ENCODE results near the gene CADM2. TPM values are rescaled to one million over a fixed set of nuclear protein-coding genes. Genes with fewer than 3 reads are reported as not detected.

CADM2 gene
- total RNA-seq, 1 experiment from 2014 or later, result not detected

DNA sequence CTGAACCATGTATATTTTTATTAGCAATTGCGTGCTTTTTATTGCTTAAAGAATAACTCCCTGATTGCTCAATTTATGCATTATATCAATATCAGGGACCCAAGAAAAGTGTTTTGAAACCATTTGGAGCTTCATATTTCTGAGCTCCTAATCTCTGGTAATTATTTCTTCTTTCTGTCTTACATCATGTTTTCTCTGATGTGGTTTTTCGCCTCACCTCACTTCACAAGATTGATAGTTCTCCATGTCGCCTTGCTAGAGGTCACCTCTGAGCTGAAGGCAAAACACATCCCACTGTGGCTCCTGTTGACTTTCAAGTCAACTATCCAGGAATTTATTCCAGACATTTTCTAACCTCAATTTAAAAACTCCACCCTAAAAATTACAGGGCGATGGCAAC, 837.4 kb downstream of the CADM2 start:
- no TSS peak for BruUV-seq (replicated peaks)
- ChIA-PET POLR2A (no interaction called here), CTCF (no interaction called here)
- H3K27me3 Mint-ChIP-seq (ENCODE audit: insufficient read depth, unreplicated experiment), result peaks cover 35% of the 10 kb centered on the region
- no peak overlapping the region for H3K27ac Mint-ChIP-seq (ENCODE audit: low read depth, unreplicated experiment)
- no peaks in the 10 kb centered on the region for H3K9me3 Mint-ChIP-seq (ENCODE audit: unreplicated experiment)
- TF ChIP-seq, protein P1, sequence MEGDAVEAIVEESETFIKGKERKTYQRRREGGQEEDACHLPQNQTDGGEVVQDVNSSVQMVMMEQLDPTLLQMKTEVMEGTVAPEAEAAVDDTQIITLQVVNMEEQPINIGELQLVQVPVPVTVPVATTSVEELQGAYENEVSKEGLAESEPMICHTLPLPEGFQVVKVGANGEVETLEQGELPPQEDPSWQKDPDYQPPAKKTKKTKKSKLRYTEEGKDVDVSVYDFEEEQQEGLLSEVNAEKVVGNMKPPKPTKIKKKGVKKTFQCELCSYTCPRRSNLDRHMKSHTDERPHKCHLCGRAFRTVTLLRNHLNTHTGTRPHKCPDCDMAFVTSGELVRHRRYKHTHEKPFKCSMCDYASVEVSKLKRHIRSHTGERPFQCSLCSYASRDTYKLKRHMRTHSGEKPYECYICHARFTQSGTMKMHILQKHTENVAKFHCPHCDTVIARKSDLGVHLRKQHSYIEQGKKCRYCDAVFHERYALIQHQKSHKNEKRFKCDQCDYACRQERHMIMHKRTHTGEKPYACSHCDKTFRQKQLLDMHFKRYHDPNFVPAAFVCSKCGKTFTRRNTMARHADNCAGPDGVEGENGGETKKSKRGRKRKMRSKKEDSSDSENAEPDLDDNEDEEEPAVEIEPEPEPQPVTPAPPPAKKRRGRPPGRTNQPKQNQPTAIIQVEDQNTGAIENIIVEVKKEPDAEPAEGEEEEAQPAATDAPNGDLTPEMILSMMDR (IDR thresholded peaks at IDR 0.05; ENCODE audit: unreplicated experiment), result no peak
- H3K4me3 Mint-ChIP-seq (ENCODE audit: unreplicated experiment), result no peak overlapping the region
- H3K4me1 Mint-ChIP-seq (ENCODE audit: insufficient read depth, unreplicated experiment), result no peaks in the 10 kb centered on the region
- no peaks in the 10 kb centered on the region for H3K36me3 Mint-ChIP-seq (ENCODE audit: insufficient read depth, unreplicated experiment)
- DNase-seq (ENCODE audit: unreplicated experiment), result no peak
- intact Hi-C loops (cut with micrococcal nuclease), result no loop called here

DNA sequence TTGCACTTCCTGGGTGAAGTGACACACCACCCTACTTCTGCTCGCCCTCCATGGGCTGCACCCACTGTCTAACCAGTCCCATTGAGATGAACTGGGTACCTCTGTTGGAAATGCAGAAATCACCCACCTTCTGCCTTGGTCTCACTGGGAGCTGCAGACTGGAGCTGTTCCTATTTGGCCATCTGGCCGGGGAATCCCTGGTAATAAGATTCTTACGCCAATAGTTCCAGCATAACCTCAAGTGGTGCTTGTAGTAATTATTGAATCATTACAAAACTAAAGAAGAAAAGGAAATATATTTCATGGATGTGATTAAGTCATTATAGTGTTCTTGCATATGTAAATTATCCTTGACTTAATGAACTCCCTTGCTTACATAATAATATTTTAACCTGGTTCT, 841.9 kb downstream of the CADM2 start:
- Mint-ChIP-seq H3K9me3 (ENCODE audit: unreplicated experiment) (no peaks in the 10 kb centered on the region), H3K4me1 (ENCODE audit: insufficient read depth, unreplicated experiment) (no peaks in the 10 kb centered on the region), H3K27ac (ENCODE audit: low read depth, unreplicated experiment) (no peak overlapping the region), H3K4me3 (ENCODE audit: unreplicated experiment) (no peak overlapping the region), H3K36me3 (ENCODE audit: insufficient read depth, unreplicated experiment) (no peaks in the 10 kb centered on the region), H3K27me3 (ENCODE audit: insufficient read depth, unreplicated experiment) (peaks cover 20% of the 10 kb centered on the region)
- intact Hi-C loops (cut with micrococcal nuclease), result no loop called here
- CTCF ChIA-PET, result no interaction called here
- TF ChIP-seq, protein P1 (IDR thresholded peaks at IDR 0.05; ENCODE audit: unreplicated experiment), result no peak
- BruUV-seq (replicated peaks), result no TSS peak
- DNase-seq (ENCODE audit: unreplicated experiment), result no peak
- POLR2A ChIA-PET, result no interaction called here

DNA sequence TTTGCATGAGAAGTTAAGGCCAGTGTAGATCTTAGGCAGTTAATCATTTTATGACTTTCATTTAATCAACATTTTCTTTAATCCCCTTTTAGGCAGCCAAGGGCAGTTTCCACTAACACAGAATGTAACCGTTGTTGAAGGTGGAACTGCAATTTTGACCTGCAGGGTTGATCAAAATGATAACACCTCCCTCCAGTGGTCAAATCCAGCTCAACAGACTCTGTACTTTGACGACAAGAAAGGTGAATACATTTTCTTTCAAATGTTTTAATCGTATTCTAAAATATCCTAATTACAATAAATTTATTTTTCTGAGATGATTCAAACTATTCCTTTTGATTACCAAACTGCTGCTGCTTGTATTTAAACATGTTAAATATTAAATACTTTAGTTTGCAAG, 843.2 kb downstream of the CADM2 start:
- Mint-ChIP-seq H3K4me3 (ENCODE audit: unreplicated experiment) (no peak overlapping the region), H3K9me3 (ENCODE audit: unreplicated experiment) (no peaks in the 10 kb centered on the region), H3K27me3 (ENCODE audit: insufficient read depth, unreplicated experiment) (peaks cover 33% of the 10 kb centered on the region), H3K4me1 (ENCODE audit: insufficient read depth, unreplicated experiment) (no peaks in the 10 kb centered on the region), H3K36me3 (ENCODE audit: insufficient read depth, unreplicated experiment) (no peaks in the 10 kb centered on the region), H3K27ac (ENCODE audit: low read depth, unreplicated experiment) (no peak overlapping the region)
- DNase-seq (ENCODE audit: unreplicated experiment), result peak; percentile 17
- intact Hi-C loops (cut with micrococcal nuclease), result no loop called here
- BruUV-seq (replicated peaks), result no TSS peak
- TF ChIP-seq, protein P1 (IDR thresholded peaks at IDR 0.05; ENCODE audit: unreplicated experiment), result peak; percentile 13
- ChIA-PET POLR2A (no interaction called here), CTCF (interaction anchor here (0.7 to 1.5 kb wide), 3 partner anchors 12 to 40 kb away, joined by 3 to 6 read pairs (median 5); no protein-coding TSS in a partner anchor)

DNA sequence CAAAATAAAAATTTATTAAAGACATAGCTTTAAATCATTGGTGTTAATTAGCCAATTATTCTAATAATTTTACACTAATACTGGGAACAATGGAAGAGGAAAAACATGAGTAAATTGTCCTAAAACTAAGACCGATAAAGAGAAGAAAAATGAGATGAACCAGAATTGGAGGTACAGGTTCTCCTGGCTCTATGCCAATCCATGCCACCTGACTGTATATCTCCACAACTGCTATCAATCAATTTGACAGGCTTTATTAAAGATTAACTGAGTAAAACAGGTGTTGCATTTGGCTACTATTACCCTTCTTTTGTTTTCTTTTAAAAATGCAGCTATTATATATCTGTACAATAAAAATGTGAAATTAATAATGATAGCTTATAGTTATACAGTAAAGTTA, 850.0 kb downstream of the CADM2 start:
- no TSS peak for BruUV-seq (replicated peaks)
- no peak overlapping the region for H3K27ac Mint-ChIP-seq (ENCODE audit: low read depth, unreplicated experiment)
- TF ChIP-seq, protein P1 (IDR thresholded peaks at IDR 0.05; ENCODE audit: unreplicated experiment), result no peak

More for the DNA sequence above, 850.0 kb downstream of the CADM2 start:
- Mint-ChIP-seq H3K27me3 (ENCODE audit: insufficient read depth, unreplicated experiment) (peaks cover 49% of the 10 kb centered on the region), H3K9me3 (ENCODE audit: unreplicated experiment) (no peaks in the 10 kb centered on the region), H3K4me3 (ENCODE audit: unreplicated experiment) (no peak overlapping the region), H3K36me3 (ENCODE audit: insufficient read depth, unreplicated experiment) (no peaks in the 10 kb centered on the region), H3K4me1 (ENCODE audit: insufficient read depth, unreplicated experiment) (no peaks in the 10 kb centered on the region)
- DNase-seq (ENCODE audit: unreplicated experiment), result no peak
- ChIA-PET CTCF (no interaction called here), POLR2A (no interaction called here)
- intact Hi-C loops (cut with micrococcal nuclease), result no loop called here

Measured in MCF 10A (cell line).